ENCODE measurements around the gene NHS. TPM values are rescaled to one million over a fixed set of nuclear protein-coding genes. Genes with fewer than 3 reads are reported as not detected.

The NHS gene
- total RNA-seq, 4 donors from 2014 or later = 5.0 to 8.7 (median 6.2) TPM

DNA sequence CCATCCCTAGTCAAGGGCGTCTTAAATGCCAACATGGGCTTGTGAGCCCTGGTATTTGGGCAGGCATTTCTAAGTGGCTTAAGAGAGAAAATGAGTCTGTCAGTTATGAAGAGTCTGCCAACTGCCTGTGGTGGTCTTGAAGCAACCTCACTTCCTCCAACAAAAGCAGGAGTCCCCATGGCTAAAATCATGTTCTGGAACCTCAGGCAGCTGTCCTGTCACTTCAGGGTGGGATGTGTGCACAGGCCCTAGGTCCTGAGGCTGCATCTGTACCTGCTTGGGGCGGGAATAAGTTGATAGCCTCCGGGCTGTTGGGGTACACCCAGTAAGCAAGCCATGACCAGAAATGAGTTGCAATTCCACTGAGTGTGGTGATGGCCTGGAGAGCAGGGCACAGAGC lies 247.3 kb downstream of the NHS start:
- Histone ChIP-seq H3K27me3 (no peaks in the 10 kb centered on the region), H3K4me3 (no peak overlapping the region), H3K27ac (replicated peaks in 1 of 4) (no peak overlapping the region), H3K36me3 (no peaks in the 10 kb centered on the region), H3K9me3 (peaks cover 0 to 5% (median 0%) of the 10 kb centered on the region in 4 donors), H3K4me1 (no peaks in the 10 kb centered on the region)
- WGBS = 88% methylated on average over 1 of the region's 3 CpGs
- TF ChIP-seq POLR2A (IDR thresholded peaks at IDR 0.05; ENCODE audit: low read depth) (no peak), EP300 (IDR thresholded peaks at IDR 0.05) (no peak), POLR2AphosphoS5 (IDR thresholded peaks at IDR 0.05) (no peak)
- TF ChIP-seq, protein P1, sequence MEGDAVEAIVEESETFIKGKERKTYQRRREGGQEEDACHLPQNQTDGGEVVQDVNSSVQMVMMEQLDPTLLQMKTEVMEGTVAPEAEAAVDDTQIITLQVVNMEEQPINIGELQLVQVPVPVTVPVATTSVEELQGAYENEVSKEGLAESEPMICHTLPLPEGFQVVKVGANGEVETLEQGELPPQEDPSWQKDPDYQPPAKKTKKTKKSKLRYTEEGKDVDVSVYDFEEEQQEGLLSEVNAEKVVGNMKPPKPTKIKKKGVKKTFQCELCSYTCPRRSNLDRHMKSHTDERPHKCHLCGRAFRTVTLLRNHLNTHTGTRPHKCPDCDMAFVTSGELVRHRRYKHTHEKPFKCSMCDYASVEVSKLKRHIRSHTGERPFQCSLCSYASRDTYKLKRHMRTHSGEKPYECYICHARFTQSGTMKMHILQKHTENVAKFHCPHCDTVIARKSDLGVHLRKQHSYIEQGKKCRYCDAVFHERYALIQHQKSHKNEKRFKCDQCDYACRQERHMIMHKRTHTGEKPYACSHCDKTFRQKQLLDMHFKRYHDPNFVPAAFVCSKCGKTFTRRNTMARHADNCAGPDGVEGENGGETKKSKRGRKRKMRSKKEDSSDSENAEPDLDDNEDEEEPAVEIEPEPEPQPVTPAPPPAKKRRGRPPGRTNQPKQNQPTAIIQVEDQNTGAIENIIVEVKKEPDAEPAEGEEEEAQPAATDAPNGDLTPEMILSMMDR (IDR thresholded peaks at IDR 0.05) = no peak
- intact Hi-C loops (cut with DNase I) = no loop called here
- DNase-seq (ENCODE audit: extremely low spot score) = no peak

DNA sequence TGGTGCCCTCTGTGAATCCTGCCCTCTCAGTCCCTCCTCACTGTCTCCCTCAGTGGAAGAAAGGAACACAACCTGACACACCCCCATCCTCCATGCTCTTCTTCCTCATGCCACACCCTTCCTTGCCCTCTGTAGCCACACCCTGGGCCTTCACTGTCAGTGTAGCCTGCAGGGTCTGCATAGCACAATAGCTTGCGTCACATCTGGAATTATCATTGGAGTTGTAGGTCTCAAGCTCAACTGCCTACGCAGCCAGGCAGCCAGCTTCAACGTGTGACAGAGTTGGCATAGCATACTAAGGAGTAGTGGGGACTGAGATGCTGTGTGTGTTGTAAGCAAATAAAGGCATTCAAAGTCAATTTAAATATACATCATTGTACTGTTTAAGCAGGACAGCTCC lies 248.8 kb downstream of the NHS start:
- no peak for DNase-seq (ENCODE audit: extremely low spot score)
- TF ChIP-seq POLR2A (IDR thresholded peaks at IDR 0.05; ENCODE audit: low read depth) (no peak), POLR2AphosphoS5 (IDR thresholded peaks at IDR 0.05) (no peak), EP300 (IDR thresholded peaks at IDR 0.05) (no peak)
- TF ChIP-seq, protein P1 (IDR thresholded peaks at IDR 0.05) = no peak
- no peak overlapping the region for H3K4me3 ChIP-seq
- WGBS = 90% methylated on average over 3 of the region's 3 CpGs
- no peaks in the 10 kb centered on the region for H3K27me3 ChIP-seq
- H3K4me1 ChIP-seq = no peaks in the 10 kb centered on the region
- no peak overlapping the region for H3K27ac ChIP-seq (replicated peaks in 1 of 4)
- no peaks in the 10 kb centered on the region for H3K36me3 ChIP-seq
- H3K9me3 ChIP-seq = peaks cover 0 to 5% (median 0%) of the 10 kb centered on the region in 4 donors
- intact Hi-C loops (cut with DNase I) = no loop called here

DNA sequence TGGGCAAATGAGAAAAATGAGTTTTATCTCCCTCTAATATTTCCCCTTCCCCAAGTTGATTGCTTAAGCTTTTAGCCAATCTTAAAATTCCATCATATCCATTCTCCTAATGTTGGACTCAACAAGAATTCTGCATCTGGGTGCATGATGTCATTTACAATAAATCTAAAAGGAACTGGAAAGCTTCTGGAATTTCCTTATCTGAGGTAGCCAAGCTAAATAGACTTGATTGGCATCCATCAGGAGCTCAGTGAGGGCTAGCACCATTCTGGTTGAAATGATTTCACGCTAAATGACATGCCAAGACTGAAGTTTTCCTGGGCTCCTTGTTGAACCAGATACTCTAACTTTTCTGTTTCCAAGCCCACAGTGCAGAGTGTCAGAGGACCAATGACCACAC lies 252.0 kb downstream of the NHS start:
- intact Hi-C loops (cut with DNase I) = no loop called here

DNA sequence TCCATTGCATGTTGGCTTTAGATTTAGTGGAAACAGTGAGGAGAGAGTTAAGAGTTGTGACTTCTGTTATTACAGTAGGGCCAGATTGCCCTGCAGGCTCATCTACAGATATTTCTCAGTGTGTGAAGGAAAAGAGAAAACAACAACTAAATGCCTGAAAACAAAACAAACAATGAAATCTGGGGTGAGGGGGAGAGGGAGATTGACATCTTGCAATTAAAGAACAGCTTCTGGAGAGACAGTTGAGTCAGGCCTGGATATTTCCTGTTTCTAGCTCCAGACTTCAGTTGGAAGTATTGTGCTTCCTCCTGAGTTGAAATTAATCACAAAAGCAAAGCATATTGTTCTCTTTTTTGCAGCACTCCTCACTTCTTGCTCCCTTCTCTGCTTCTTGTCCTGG lies 254.0 kb downstream of the NHS start:
- TF ChIP-seq EP300 (IDR thresholded peaks at IDR 0.05) (no peak), POLR2AphosphoS5 (IDR thresholded peaks at IDR 0.05) (no peak), POLR2A (IDR thresholded peaks at IDR 0.05; ENCODE audit: low read depth) (no peak)
- TF ChIP-seq, protein P1 (IDR thresholded peaks at IDR 0.05) = no peak
- no peak overlapping the region for H3K4me3 ChIP-seq
- H3K4me1 ChIP-seq = peaks cover 0 to 10% (median 0%) of the 10 kb centered on the region in 4 donors
- no peaks in the 10 kb centered on the region for H3K9me3 ChIP-seq
- intact Hi-C loops (cut with DNase I) = no loop called here
- no peaks in the 10 kb centered on the region for H3K36me3 ChIP-seq
- no peak for DNase-seq (ENCODE audit: extremely low spot score)
- no peaks in the 10 kb centered on the region for H3K27me3 ChIP-seq
- no peak overlapping the region for H3K27ac ChIP-seq (replicated peaks in 1 of 4)

More for the DNA sequence above, 252.0 kb downstream of the NHS start:
- Histone ChIP-seq H3K4me1 (peaks cover 0 to 7% (median 0%) of the 10 kb centered on the region in 4 donors), H3K27me3 (no peaks in the 10 kb centered on the region), H3K27ac (replicated peaks in 1 of 4) (no peak overlapping the region), H3K4me3 (no peak overlapping the region), H3K36me3 (no peaks in the 10 kb centered on the region), H3K9me3 (no peaks in the 10 kb centered on the region)
- DNase-seq (ENCODE audit: extremely low spot score) = no peak
- no peak for TF ChIP-seq EP300 (IDR thresholded peaks at IDR 0.05)
- no peak for TF ChIP-seq POLR2AphosphoS5 (IDR thresholded peaks at IDR 0.05)
- TF ChIP-seq POLR2A (IDR thresholded peaks at IDR 0.05; ENCODE audit: low read depth) = no peak
- TF ChIP-seq, protein P1 (IDR thresholded peaks at IDR 0.05) = no peak
- WGBS = 58% methylated on average over 1 of the region's 1 CpG

DNA sequence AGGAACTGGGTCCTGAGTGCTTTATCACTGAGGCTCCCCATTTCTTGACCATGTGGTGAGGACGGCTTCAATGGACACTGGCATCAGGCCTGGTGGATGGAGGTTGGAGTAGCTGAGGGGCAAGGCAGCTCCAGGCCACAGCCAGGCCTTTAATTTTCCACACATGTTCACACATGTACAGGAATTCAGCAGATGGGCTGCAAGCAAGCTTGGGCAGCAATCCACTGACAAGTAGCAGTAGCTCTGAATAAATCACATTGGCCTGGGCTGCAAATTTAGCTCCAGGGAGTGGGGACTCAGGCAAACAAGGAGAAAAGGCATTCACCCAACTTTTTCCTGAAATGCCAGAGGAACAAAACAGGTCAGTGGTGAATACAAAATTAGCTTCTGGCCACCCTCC lies 254.5 kb downstream of the NHS start:
- no peaks in the 10 kb centered on the region for H3K9me3 ChIP-seq
- no peak overlapping the region for H3K27ac ChIP-seq (replicated peaks in 1 of 4)
- no peak overlapping the region for H3K4me3 ChIP-seq
- H3K4me1 ChIP-seq = peaks cover 0 to 10% (median 0%) of the 10 kb centered on the region in 4 donors
- no peaks in the 10 kb centered on the region for H3K36me3 ChIP-seq
- intact Hi-C loops (cut with DNase I) = no loop called here
- WGBS = 57% methylated on average over 1 of the region's 1 CpG
- TF ChIP-seq, protein P1 (IDR thresholded peaks at IDR 0.05) = no peak
- no peak for TF ChIP-seq POLR2AphosphoS5 (IDR thresholded peaks at IDR 0.05)
- no peak for TF ChIP-seq POLR2A (IDR thresholded peaks at IDR 0.05; ENCODE audit: low read depth)
- no peak for TF ChIP-seq EP300 (IDR thresholded peaks at IDR 0.05)
- no peaks in the 10 kb centered on the region for H3K27me3 ChIP-seq
- no peak for DNase-seq (ENCODE audit: extremely low spot score)

All from esophagus muscularis mucosa (tissue), 4 donors.